ENCODE measurements around the gene PER1.

Gene PER1

DNA sequence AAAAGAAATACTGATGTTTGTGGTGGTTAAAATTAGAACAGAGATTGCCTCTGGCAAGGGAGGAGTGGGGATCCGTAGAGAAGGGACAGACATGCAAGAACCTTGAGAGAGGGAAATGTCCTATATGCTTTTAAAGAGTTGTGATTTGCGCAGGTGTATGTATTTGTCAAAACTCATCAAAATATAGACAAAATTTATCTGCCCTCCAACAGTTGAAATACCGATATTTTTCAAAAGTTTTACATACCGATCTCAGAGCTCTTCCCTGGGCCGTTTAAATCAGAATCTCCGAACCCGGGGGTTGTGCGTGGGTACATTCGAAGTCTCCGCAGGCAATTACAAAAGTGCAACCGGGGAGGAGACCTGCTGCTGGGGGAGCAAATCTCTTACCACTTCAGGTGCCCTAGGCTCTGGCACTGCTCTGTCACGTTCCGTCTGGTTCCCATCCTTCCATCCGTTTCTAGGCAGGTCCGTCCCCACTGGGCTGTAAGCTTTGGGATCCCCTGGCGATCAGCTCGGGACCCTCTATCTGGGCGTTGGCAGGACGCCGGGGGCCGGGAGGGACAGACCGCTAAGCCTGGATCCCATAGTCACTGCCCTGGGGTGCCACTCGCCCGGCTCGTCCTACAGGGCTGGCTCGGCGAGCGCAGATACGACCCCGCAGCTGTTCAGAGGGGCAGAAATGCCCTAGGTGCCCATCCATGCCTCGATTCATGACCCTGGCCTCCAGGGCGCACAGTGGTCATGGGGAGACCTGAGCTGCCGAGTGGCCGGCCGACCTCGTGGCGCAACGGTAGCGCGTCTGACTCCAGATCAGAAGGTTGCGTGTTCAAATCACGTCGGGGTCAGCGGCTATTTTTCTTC lies 33.6 kb upstream of the PER1 start:
- peaks cover 0 to 24% (median 22%) of the 10 kb centered on the region in 4 donors for H3K4me1 ChIP-seq
- TF ChIP-seq, protein P1, sequence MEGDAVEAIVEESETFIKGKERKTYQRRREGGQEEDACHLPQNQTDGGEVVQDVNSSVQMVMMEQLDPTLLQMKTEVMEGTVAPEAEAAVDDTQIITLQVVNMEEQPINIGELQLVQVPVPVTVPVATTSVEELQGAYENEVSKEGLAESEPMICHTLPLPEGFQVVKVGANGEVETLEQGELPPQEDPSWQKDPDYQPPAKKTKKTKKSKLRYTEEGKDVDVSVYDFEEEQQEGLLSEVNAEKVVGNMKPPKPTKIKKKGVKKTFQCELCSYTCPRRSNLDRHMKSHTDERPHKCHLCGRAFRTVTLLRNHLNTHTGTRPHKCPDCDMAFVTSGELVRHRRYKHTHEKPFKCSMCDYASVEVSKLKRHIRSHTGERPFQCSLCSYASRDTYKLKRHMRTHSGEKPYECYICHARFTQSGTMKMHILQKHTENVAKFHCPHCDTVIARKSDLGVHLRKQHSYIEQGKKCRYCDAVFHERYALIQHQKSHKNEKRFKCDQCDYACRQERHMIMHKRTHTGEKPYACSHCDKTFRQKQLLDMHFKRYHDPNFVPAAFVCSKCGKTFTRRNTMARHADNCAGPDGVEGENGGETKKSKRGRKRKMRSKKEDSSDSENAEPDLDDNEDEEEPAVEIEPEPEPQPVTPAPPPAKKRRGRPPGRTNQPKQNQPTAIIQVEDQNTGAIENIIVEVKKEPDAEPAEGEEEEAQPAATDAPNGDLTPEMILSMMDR (IDR thresholded peaks at IDR 0.05): no peak
- H3K4me3 ChIP-seq: peak overlapping the region; percentile 89 to 93
- H3K27me3 ChIP-seq: no peaks in the 10 kb centered on the region
- H3K27ac ChIP-seq: peak overlapping the region; percentile 97 to 98
- no peaks in the 10 kb centered on the region for H3K9me3 ChIP-seq
- intact Hi-C loops (cut with DNase I; ENCODE audit: low total_unique reads): loop anchor here (1.0 kb wide), 1 partner anchor 36 kb away; no protein-coding TSS in a partner anchor
- H3K36me3 ChIP-seq: no peaks in the 10 kb centered on the region
- DNase-seq: peak; percentile 92 to 94

DNA sequence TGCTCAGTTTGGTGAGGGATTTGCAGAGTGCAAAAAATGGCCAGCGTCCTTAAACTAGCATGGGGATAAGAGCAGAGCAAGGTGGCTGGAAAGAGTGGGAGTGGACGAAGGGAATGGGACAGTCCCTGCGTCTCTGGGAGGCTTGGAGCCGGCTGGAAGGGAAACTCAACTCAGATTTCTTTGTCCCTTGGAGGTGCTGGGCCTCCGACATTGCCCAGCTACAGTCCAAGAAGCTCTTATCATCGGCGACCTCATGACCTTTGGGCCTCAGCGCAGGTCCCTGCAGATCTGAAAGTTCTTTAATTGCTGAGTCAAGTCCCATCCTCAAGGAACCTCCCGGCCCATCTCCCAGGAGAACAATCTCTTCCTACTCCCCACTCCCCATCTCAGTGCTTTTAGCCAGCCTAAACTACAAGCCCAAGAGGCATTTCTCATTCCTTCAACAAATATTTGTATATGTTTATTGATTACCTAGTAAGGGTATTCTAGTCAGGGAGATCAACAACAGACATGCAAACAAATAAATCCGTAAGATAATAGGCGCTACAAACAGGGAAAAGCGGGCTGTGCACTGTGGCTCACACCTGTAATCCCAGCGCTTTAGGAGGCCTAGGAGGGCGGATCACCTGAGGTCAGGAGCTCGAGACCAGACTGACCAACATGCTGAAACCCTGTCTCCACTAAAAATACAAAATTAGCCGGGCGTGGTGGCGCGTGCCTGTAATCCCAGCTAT lies 25.0 kb upstream of the PER1 start:
- intact Hi-C loops (cut with DNase I; ENCODE audit: low total_unique reads): no loop called here
- Histone ChIP-seq H3K27ac (peak overlapping the region; percentile 80 to 81), H3K4me3 (peak overlapping the region; percentile 54 to 69), H3K4me1 (peaks cover 0 to 36% (median 23%) of the 10 kb centered on the region in 4 donors), H3K36me3 (no peaks in the 10 kb centered on the region), H3K27me3 (no peaks in the 10 kb centered on the region), H3K9me3 (no peaks in the 10 kb centered on the region)
- no peak for DNase-seq
- TF ChIP-seq, protein P1 (IDR thresholded peaks at IDR 0.05): no peak

DNA sequence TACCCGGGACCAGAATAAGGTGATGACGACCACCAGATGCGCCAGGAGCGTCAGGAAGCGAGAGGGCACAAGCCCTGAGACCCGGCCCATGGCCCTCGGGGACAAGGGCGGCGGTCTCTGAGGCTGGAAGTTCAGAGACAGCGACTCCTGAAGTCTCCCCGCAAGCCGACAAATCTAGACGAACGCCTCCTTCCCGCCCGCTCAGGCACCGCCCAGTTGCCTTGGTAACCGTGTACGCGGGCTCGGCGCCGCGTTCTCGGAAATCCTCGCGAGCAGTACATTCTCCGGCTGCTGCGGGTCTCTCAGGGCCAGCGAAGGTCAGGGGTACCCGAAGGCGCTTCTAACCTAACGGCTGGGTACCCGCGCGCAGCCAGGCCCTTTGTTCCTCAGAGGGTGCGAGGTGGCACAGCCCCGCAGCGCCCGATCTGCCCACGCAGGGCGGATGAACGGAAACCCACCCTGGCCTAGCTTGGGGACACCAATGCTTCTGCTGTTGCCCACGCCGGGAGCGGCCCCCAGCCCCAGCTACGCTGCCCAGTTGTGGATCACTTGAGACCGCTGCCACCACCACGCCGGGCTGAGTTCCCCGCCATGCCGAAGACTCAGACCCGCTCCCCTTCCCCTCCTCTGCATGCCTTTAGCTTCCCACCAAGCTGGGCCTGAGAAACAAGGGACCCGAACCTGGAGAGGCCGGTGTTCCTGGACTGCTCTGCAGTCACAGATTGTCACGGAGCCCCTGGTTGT lies 24.2 kb upstream of the PER1 start, which contains the start of gene TMEM107:
TSS of gene TMEM107 (minus strand) at position 184 of the 744 bp plus-strand sequence. CDS start at position 90, 94 bp downstream.
- Histone ChIP-seq H3K27ac (peak within 1 kb of the TSS; percentile 80 to 81), H3K4me1 (peaks cover 0 to 36% (median 23%) of the 10 kb centered on the region in 4 donors), H3K4me3 (peak within 1 kb of the TSS; percentile 54 to 69), H3K9me3 (no peaks in the 10 kb centered on the region), H3K27me3 (no peaks in the 10 kb centered on the region), H3K36me3 (no peaks in the 10 kb centered on the region)
- intact Hi-C loops (cut with DNase I; ENCODE audit: low total_unique reads): no loop called here
- DNase-seq: peak; percentile 87 to 92
- TF ChIP-seq, protein P1 (IDR thresholded peaks at IDR 0.05): no peak

DNA sequence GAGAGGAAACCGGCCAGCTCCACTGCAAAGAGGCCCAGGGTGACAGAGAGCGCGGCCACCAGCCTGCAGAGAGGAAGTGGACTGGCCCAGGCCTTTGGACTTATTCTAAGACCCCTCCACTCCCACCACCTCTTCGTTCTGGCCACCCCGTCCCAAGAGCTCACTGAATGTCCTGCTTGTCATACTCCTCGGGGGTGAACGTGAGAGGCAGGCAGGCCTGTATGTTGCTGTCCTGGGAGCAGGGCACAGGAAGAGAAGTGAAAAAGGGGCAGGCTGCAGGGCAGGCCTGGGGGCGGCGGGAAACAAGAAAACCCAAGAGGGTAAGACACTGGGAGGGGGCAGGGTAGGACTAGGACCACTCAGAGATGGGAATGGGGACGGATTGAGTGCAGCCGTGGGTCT lies 23.6 kb upstream of the PER1 start:
- H3K27me3 ChIP-seq: no peaks in the 10 kb centered on the region
- TF ChIP-seq, protein P1 (IDR thresholded peaks at IDR 0.05): no peak
- no peaks in the 10 kb centered on the region for H3K9me3 ChIP-seq
- peak in 1 of 2 donors; percentile 70 for DNase-seq
- H3K36me3 ChIP-seq: no peaks in the 10 kb centered on the region
- peak overlapping the region; percentile 54 to 69 for H3K4me3 ChIP-seq
- H3K27ac ChIP-seq: peak overlapping the region; percentile 80 to 81
- peaks cover 0 to 36% (median 23%) of the 10 kb centered on the region in 4 donors for H3K4me1 ChIP-seq
- intact Hi-C loops (cut with DNase I; ENCODE audit: low total_unique reads): no loop called here

DNA sequence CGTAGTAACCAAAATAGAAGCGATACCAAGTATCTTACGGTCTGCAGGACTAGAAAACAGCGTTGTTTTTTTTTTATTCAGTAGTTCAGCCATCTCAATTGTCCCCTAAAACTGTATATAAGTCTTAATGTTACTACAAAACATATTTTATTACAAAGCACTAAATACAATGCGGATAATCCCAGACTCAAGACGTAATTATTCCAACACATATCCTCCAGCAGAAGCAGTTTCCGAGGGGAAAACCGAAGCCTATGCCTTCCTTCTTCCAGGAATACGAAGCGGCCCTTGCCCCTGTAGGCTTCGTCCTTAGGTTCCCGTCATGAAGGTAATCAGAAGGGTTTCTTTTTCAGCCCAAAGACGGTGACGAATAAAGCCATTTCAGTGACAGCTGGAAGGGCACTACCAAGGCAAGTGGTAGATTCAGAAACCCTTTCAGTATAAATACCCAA lies 21.7 kb upstream of the PER1 start:
- no peaks in the 10 kb centered on the region for H3K36me3 ChIP-seq
- H3K27me3 ChIP-seq: no peaks in the 10 kb centered on the region
- intact Hi-C loops (cut with DNase I; ENCODE audit: low total_unique reads): no loop called here
- peak overlapping the region; percentile 89 to 94 for H3K27ac ChIP-seq
- peaks cover 0 to 36% (median 23%) of the 10 kb centered on the region in 4 donors for H3K4me1 ChIP-seq
- H3K9me3 ChIP-seq: no peaks in the 10 kb centered on the region
- DNase-seq: no peak
- TF ChIP-seq, protein P1 (IDR thresholded peaks at IDR 0.05): no peak
- H3K4me3 ChIP-seq: peak overlapping the region; percentile 42 to 54
